ENCODE data around the gene VPS13A.

- TF ChIP-seq CTCF (IDR thresholded peaks at IDR 0.05) (no peak), POLR2A (IDR thresholded peaks at IDR 0.05) (no peak)
Observed at GRCh38 chr9:77426712-77427111, 249.4 kb downstream of the VPS13A start.

Data from adrenal gland (tissue), 5 donors.